Liver (tissue), 9 donors: ENCODE measurements around the gene WFDC12. TPM values are rescaled to one million over a fixed set of nuclear protein-coding genes. Genes with fewer than 3 reads are reported as not detected.

Experiments
- DNase-seq: peaks from one replicate; pipeline ENCODE4 v3.0.0-alpha.2; 2017; ENCODE audit warnings: low spot score
- H3K27ac ChIP-seq, 2 donors: one replicate each; pipeline ENCODE4 v1.7.0; 2013; ENCODE audit warnings: inconsistent platforms in 2 of 2, low read length in 2 of 2, control low read depth in 1 of 2, low read depth in 1 of 2, mild to moderate bottlenecking in 1 of 2
- H3K27me3 ChIP-seq, 4 donors: one replicate each; pipeline versions ENCODE4 v1.6.1 to v1.7.0; 2013; ENCODE audit warnings: low read length in 3 of 4, inconsistent platforms in 1 of 4, mild to moderate bottlenecking in 1 of 4, moderate library complexity in 1 of 4; ENCODE audit not compliant: control insufficient read depth in 4 of 4, insufficient read depth in 4 of 4
- H3K36me3 ChIP-seq, 4 donors: one replicate each; pipeline versions ENCODE4 v1.6.1 to v1.7.0; 2013; ENCODE audit warnings: low read length in 3 of 4, mild to moderate bottlenecking in 3 of 4, low read depth in 1 of 4, moderate library complexity in 1 of 4; ENCODE audit not compliant: control insufficient read depth in 4 of 4, insufficient read depth in 3 of 4
- H3K4me1 ChIP-seq, 4 donors: one replicate each; pipeline versions ENCODE4 v1.6.1 to v1.7.0; 2013; ENCODE audit warnings: low read length in 3 of 4, mild to moderate bottlenecking in 3 of 4, moderate library complexity in 1 of 4; ENCODE audit not compliant: control insufficient read depth in 4 of 4, insufficient read depth in 4 of 4
- H3K4me3 ChIP-seq, 3 donors: one replicate each; pipeline versions ENCODE4 v1.6.1 to v1.7.0; 2013; ENCODE audit warnings: low read length in 3 of 3, control low read depth in 1 of 3, low read depth in 1 of 3, mild to moderate bottlenecking in 1 of 3
- H3K9ac ChIP-seq, 2 donors: one replicate each; pipeline ENCODE4 v1.7.0; 2013; ENCODE audit warnings: low read length in 2 of 2, mild to moderate bottlenecking in 2 of 2, moderate library complexity in 2 of 2, control low read depth in 1 of 2, low read depth in 1 of 2
- H3K9me3 ChIP-seq, 4 donors: one replicate each; pipeline versions ENCODE4 v1.6.1 to v1.7.0; 2013; ENCODE audit warnings: low read length in 3 of 4; ENCODE audit not compliant: control insufficient read depth in 4 of 4
- EGR1 ChIP-seq, 2 donors: IDR thresholded peaks; 2 replicates each; pipeline ENCODE4 v1.6.1; 2016 to 2018; ENCODE audit warnings: antibody characterized with exemption in 2 of 2, low read depth in 2 of 2
- FOXA2 ChIP-seq: IDR thresholded peaks from 2 replicates; pipeline ENCODE4 v1.6.1; 2016; ENCODE audit warnings: antibody characterized with exemption
- GABPA ChIP-seq, 2 donors: IDR thresholded peaks in 1 of 2; conservative IDR thresholded peaks in 1 of 2; 2 replicates each; pipeline ENCODE4 v1.6.1; 2016; ENCODE audit warnings: antibody characterized with exemption in 2 of 2, mild to moderate bottlenecking in 1 of 2, moderate library complexity in 1 of 2
- HNF4A ChIP-seq, 2 donors: conservative IDR thresholded peaks; 2 replicates each; pipeline ENCODE4 v1.6.1; 2016; ENCODE audit warnings: antibody characterized with exemption in 2 of 2, mild to moderate bottlenecking in 2 of 2
- HNF4G ChIP-seq: IDR thresholded peaks from 2 replicates; pipeline ENCODE4 v1.6.1; 2016; ENCODE audit warnings: antibody characterized with exemption
- JUND ChIP-seq, 2 donors: IDR thresholded peaks; 2 replicates each; pipeline ENCODE4 v1.6.1; 2016; ENCODE audit warnings: antibody characterized with exemption in 2 of 2
- NR2F2 ChIP-seq: IDR thresholded peaks from 2 replicates; pipeline ENCODE4 v1.6.1; 2016; ENCODE audit warnings: antibody characterized with exemption
- RAD21 ChIP-seq, 2 donors: IDR thresholded peaks; 2 replicates each; pipeline ENCODE4 v1.6.1; 2016; ENCODE audit warnings: antibody characterized with exemption in 2 of 2, mild to moderate bottlenecking in 2 of 2
- TAF1 ChIP-seq: conservative IDR thresholded peaks from 2 replicates; pipeline ENCODE4 v1.6.1; 2016; ENCODE audit warnings: antibody characterized with exemption, mild to moderate bottlenecking
- YY1 ChIP-seq: IDR thresholded peaks from 2 replicates; pipeline ENCODE4 v1.6.1; 2016; ENCODE audit warnings: antibody characterized with exemption, mild to moderate bottlenecking
- WGBS: extraction: QIAGEN DNeasy Blood & Tissue Kit; methylation state at CpG from one replicate; pipeline ENCODE4 v1.1.7; 2013; 5-methylcytosine and 5-hydroxymethylcytosine counted together
- polyA plus RNA-seq, 2 donors: library from polyadenylated mRNA; stranded (reverse) in 1 of 2; unstranded in 1 of 2; fragments of 200-250 nt in 1 of 2; fragments of >200 nt in 1 of 2; fragmentation: Nextera tagmentation in 1 of 2; extraction: Ambion mirVana in 1 of 2; gene quantifications; one replicate each; pipeline versions ENCODE4 v1.2.1 to v1.2.3, GENCODE V29; 2013 to 2015
- total RNA-seq, 2 donors: library from RNA; depleted of rRNA; stranded (reverse); fragments of >200 nt; gene quantifications; one replicate each; pipeline ENCODE4 v1.2.3, GENCODE V29; 2014
- TF ChIP-seq, protein P1 (sequence below): IDR thresholded peaks from 2 replicates; pipeline ENCODE4 v1.6.1; 2016; ENCODE audit warnings: antibody characterized with exemption, mild to moderate bottlenecking
- TF ChIP-seq, protein P2 (sequence below): IDR thresholded peaks from 2 replicates; pipeline ENCODE4 v1.6.1; 2016; ENCODE audit warnings: antibody characterized with exemption
- TF ChIP-seq, protein P3 (sequence below): fragments of 150-350 bp; IDR thresholded peaks from 2 replicates; pipeline ENCODE4 v1.5.1; 2017; ENCODE audit warnings: improper control_type of control experiment, low read depth, low read length; ENCODE audit not compliant: missing input control
- TF ChIP-seq, protein P4 (sequence below): IDR thresholded peaks from 2 replicates; pipeline ENCODE4 v1.6.1; 2016; ENCODE audit warnings: antibody characterized with exemption
- TF ChIP-seq, protein P5 (sequence below): IDR thresholded peaks from 2 replicates; pipeline ENCODE4 v1.6.1; 2016; ENCODE audit warnings: antibody characterized with exemption
- donor health status: healthy.
- donor health status: healthy.
- donor health status: healthy.
- donor health status: healthy.
- donor health status: healthy.

The WFDC12 gene
- total and polyA plus RNA-seq, 4 donors: not detected

DNA sequence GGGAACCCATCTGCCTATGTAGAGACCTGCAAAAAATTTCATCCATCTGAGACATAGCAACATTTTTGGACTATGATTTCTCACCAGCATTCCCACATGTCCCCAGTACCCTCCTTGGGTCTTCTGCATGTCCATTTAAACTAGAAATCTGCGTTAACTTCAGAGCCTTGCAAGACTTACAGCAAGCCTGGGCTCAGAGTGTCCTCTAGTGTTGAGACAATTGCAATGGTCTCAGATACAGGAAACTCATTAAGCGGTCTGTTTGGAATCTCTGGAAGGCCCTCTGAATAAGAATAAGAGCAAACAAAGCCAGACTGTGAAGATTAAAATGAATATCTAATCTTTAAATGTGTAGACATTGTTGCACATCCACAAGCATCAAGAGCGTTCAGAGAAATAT lies 29.9 kb upstream of the WFDC12 start:
- Histone ChIP-seq H3K4me1 (no peaks in the 10 kb centered on the region), H3K4me3 (no peak overlapping the region), H3K9me3 (peaks cover 0 to 7% (median 1%) of the 10 kb centered on the region in 4 donors), H3K27ac (no peak overlapping the region), H3K36me3 (no peaks in the 10 kb centered on the region), H3K27me3 (peaks cover 0 to 3% (median 0%) of the 10 kb centered on the region in 4 donors), H3K9ac (no peak overlapping the region)
- WGBS: 54% methylated on average over 3 of the region's 3 CpGs
- TF ChIP-seq TAF1 (no peak), YY1 (no peak), HNF4G (no peak), FOXA2 (no peak), JUND (IDR thresholded peaks at IDR 0.05) (no peak), EGR1 (IDR thresholded peaks at IDR 0.05; ENCODE audit: low read depth in 2 of 2) (no peak), HNF4A (conservative IDR thresholded peaks at IDR 0.05) (no peak), NR2F2 (no peak)
- TF ChIP-seq, protein P1, sequence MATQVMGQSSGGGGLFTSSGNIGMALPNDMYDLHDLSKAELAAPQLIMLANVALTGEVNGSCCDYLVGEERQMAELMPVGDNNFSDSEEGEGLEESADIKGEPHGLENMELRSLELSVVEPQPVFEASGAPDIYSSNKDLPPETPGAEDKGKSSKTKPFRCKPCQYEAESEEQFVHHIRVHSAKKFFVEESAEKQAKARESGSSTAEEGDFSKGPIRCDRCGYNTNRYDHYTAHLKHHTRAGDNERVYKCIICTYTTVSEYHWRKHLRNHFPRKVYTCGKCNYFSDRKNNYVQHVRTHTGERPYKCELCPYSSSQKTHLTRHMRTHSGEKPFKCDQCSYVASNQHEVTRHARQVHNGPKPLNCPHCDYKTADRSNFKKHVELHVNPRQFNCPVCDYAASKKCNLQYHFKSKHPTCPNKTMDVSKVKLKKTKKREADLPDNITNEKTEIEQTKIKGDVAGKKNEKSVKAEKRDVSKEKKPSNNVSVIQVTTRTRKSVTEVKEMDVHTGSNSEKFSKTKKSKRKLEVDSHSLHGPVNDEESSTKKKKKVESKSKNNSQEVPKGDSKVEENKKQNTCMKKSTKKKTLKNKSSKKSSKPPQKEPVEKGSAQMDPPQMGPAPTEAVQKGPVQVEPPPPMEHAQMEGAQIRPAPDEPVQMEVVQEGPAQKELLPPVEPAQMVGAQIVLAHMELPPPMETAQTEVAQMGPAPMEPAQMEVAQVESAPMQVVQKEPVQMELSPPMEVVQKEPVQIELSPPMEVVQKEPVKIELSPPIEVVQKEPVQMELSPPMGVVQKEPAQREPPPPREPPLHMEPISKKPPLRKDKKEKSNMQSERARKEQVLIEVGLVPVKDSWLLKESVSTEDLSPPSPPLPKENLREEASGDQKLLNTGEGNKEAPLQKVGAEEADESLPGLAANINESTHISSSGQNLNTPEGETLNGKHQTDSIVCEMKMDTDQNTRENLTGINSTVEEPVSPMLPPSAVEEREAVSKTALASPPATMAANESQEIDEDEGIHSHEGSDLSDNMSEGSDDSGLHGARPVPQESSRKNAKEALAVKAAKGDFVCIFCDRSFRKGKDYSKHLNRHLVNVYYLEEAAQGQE: no peak
- TF ChIP-seq, protein P2, sequence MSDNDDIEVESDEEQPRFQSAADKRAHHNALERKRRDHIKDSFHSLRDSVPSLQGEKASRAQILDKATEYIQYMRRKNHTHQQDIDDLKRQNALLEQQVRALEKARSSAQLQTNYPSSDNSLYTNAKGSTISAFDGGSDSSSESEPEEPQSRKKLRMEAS: no peak
- DNase-seq: no peak

DNA sequence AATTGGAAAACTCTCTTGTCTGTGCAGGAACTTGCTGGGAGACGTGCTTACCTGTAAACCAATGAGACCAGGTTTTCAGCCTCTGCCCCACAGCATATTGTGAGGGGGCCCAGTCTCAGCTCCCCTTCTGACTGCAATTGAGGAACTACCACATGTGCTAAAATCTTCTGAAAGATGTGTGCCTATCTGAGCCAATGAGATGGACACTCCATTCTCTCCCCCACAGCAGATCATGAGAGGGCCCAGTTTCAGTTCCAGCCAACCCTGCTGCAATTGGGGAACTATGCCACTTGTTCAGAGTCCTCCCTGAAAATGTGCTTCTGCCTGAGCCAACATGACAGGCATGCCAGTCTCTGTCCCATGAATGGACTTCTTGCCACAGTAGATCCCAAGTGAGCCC lies 29.5 kb upstream of the WFDC12 start:
- Histone ChIP-seq H3K4me1 (no peaks in the 10 kb centered on the region), H3K36me3 (no peaks in the 10 kb centered on the region), H3K4me3 (no peak overlapping the region), H3K27me3 (peaks cover 0 to 3% (median 0%) of the 10 kb centered on the region in 4 donors), H3K9ac (no peak overlapping the region), H3K9me3 (peaks cover 0 to 4% (median 1%) of the 10 kb centered on the region in 4 donors), H3K27ac (no peak overlapping the region)
- TF ChIP-seq RAD21 (IDR thresholded peaks at IDR 0.05) (no peak), GABPA (IDR thresholded peaks at IDR 0.05 in 1 of 2, conservative IDR thresholded peaks at IDR 0.05 in 1 of 2) (no peak), NR2F2 (no peak), FOXA2 (no peak), TAF1 (no peak)
- TF ChIP-seq, protein P3, sequence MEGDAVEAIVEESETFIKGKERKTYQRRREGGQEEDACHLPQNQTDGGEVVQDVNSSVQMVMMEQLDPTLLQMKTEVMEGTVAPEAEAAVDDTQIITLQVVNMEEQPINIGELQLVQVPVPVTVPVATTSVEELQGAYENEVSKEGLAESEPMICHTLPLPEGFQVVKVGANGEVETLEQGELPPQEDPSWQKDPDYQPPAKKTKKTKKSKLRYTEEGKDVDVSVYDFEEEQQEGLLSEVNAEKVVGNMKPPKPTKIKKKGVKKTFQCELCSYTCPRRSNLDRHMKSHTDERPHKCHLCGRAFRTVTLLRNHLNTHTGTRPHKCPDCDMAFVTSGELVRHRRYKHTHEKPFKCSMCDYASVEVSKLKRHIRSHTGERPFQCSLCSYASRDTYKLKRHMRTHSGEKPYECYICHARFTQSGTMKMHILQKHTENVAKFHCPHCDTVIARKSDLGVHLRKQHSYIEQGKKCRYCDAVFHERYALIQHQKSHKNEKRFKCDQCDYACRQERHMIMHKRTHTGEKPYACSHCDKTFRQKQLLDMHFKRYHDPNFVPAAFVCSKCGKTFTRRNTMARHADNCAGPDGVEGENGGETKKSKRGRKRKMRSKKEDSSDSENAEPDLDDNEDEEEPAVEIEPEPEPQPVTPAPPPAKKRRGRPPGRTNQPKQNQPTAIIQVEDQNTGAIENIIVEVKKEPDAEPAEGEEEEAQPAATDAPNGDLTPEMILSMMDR: no peak
- TF ChIP-seq, protein P1: no peak
- TF ChIP-seq, protein P4, sequence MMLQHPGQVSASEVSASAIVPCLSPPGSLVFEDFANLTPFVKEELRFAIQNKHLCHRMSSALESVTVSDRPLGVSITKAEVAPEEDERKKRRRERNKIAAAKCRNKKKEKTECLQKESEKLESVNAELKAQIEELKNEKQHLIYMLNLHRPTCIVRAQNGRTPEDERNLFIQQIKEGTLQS: no peak
- TF ChIP-seq, protein P5, sequence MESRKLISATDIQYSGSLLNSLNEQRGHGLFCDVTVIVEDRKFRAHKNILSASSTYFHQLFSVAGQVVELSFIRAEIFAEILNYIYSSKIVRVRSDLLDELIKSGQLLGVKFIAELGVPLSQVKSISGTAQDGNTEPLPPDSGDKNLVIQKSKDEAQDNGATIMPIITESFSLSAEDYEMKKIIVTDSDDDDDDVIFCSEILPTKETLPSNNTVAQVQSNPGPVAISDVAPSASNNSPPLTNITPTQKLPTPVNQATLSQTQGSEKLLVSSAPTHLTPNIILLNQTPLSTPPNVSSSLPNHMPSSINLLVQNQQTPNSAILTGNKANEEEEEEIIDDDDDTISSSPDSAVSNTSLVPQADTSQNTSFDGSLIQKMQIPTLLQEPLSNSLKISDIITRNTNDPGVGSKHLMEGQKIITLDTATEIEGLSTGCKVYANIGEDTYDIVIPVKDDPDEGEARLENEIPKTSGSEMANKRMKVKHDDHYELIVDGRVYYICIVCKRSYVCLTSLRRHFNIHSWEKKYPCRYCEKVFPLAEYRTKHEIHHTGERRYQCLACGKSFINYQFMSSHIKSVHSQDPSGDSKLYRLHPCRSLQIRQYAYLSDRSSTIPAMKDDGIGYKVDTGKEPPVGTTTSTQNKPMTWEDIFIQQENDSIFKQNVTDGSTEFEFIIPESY: no peak
- WGBS: 85% methylated on average over 1 of the region's 1 CpG
- DNase-seq: no peak
